Vagina (tissue), 2 donors: Measurements from ENCODE around the gene MYO19. TPM values are rescaled to one million over a fixed set of nuclear protein-coding genes. Genes with fewer than 3 reads are reported as not detected.

Experiments used
- DNase-seq, 2 donors: peaks; one replicate each; pipeline ENCODE4 v3.0.0-alpha.2; 2017; ENCODE audit errors: extremely low spot score in 2 of 2
- H3K27ac ChIP-seq: fragments of 200-600 bp; sonication (generic); one replicate; pipeline ENCODE4 v1.5.1; 2019
- H3K27me3 ChIP-seq: fragments of 200-600 bp; sonication (generic); one replicate; pipeline ENCODE4 v1.5.1; 2019
- H3K36me3 ChIP-seq, 2 donors: fragments of 200-600 bp; sonication (generic); one replicate each; pipeline ENCODE4 v1.5.1; 2017 to 2019
- H3K4me1 ChIP-seq: fragments of 200-600 bp; sonication (generic); one replicate; pipeline ENCODE4 v1.5.1; 2019
- H3K4me3 ChIP-seq, 2 donors: fragments of 200-600 bp; sonication (generic); 1 replicate in 1 of 2; 2 replicates in 1 of 2; pipeline ENCODE4 v1.5.1; 2016 to 2019
- H3K9me3 ChIP-seq: fragments of 200-600 bp; sonication (generic); one replicate; pipeline ENCODE4 v1.5.1; 2019
- POLR2A ChIP-seq, 2 donors: fragments of 450-650 bp; IDR thresholded peaks; one replicate each; pipeline ENCODE4 v1.6.1; 2017; ENCODE audit warnings: antibody characterized with exemption in 2 of 2, mild to moderate bottlenecking in 2 of 2, moderate library complexity in 2 of 2
- POLR2AphosphoS5 ChIP-seq, 2 donors: sonication (generic); formaldehyde crosslinking; IDR thresholded peaks; one replicate each; pipeline ENCODE4 v1.9.0; 2017; ENCODE audit warnings: antibody characterized with exemption in 2 of 2, mild to moderate bottlenecking in 2 of 2, low read depth in 1 of 2; ENCODE audit not compliant: insufficient read depth in 1 of 2
- intact Hi-C: fragments of 100-400 bp; cut with DNase I; formaldehyde crosslinking; loops from one replicate; pipeline ENCODE4 v1.15.1; 2023
- total RNA-seq: library from RNA; depleted of rRNA; stranded (reverse); fragments of >200 nt; gene quantifications from one replicate; pipeline ENCODE4 v1.2.3, GENCODE V29; 2016
- TF ChIP-seq, protein P1 (sequence below), 3 experiments: fragments of 450-650 bp in 2 of 3; fragments of 200-600 bp in 1 of 3; sonication (generic) in 1 of 3; IDR thresholded peaks; one replicate each; pipeline ENCODE4 v1.5.1; 2017 to 2019; ENCODE audit warnings: antibody characterized with exemption in 3 of 3, mild to moderate bottlenecking in 2 of 3, moderate library complexity in 2 of 3

Gene MYO19
- total RNA-seq, 1 donor from 2014 or later: 112 TPM

DNA sequence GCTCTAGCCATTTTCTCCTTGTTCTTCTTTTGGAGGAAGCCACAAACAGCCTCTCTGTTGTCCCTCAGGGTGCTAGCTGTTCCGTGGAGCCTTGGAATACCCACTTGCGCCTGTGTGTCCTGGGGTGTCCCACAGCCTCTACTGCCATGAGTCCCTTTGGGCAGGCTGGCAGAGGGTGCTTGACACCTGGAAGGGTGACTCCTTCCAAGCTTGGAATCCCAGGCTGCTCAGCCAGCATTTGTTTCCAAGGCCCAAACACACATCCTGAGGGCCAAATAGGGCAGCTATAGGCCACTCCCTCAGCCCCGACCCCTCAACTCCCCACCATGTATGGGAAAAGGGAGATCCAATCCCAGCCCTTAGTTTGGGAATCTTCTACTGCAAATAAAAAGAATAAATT, 33.3 kb downstream of the MYO19 start:
- no peak for DNase-seq
- H3K36me3 ChIP-seq: peaks cover 0 to 54% of the 10 kb centered on the region in 2 donors
- intact Hi-C loops: no loop called here

DNA sequence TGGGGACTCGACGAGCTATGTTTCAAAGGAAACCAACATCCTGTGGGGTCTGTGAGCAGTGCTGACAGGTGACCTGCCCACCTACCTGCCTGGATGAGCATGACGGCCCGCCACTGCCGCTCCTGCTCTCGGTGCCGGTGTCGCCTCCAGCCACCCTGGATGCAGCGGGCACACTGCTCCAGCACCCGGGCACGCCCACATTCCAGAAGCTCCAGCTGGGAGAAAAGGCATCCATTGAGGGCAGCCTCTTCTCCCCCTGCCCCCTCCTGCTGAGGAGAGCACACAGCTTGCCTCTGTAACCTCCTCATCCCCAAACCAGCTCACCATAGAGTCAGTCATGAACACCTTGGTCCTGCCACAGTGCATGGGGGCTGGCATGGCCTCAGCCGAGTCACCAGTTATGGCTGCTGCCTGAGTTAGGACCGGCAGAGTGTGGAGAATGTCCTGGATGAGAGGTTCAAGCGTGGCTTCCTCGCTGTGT, 33.9 kb downstream of the MYO19 start:
- Histone ChIP-seq H3K4me1 (no peaks in the 10 kb centered on the region), H3K9me3 (no peaks in the 10 kb centered on the region), H3K4me3 (no peak overlapping the region), H3K27ac (no peak overlapping the region), H3K36me3 (peaks cover 0 to 55% of the 10 kb centered on the region in 2 donors), H3K27me3 (no peaks in the 10 kb centered on the region)
- intact Hi-C loops: no loop called here
- no peak for DNase-seq
- TF ChIP-seq POLR2A (IDR thresholded peaks at IDR 0.05) (no peak), POLR2AphosphoS5 (IDR thresholded peaks at IDR 0.05; ENCODE audit: insufficient read depth in 1 of 2, low read depth in 1 of 2) (no peak)
- TF ChIP-seq, protein P1, sequence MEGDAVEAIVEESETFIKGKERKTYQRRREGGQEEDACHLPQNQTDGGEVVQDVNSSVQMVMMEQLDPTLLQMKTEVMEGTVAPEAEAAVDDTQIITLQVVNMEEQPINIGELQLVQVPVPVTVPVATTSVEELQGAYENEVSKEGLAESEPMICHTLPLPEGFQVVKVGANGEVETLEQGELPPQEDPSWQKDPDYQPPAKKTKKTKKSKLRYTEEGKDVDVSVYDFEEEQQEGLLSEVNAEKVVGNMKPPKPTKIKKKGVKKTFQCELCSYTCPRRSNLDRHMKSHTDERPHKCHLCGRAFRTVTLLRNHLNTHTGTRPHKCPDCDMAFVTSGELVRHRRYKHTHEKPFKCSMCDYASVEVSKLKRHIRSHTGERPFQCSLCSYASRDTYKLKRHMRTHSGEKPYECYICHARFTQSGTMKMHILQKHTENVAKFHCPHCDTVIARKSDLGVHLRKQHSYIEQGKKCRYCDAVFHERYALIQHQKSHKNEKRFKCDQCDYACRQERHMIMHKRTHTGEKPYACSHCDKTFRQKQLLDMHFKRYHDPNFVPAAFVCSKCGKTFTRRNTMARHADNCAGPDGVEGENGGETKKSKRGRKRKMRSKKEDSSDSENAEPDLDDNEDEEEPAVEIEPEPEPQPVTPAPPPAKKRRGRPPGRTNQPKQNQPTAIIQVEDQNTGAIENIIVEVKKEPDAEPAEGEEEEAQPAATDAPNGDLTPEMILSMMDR (IDR thresholded peaks at IDR 0.05): no peak

More for the DNA sequence above, 33.3 kb downstream of the MYO19 start:
- Histone ChIP-seq H3K9me3 (no peaks in the 10 kb centered on the region), H3K27ac (no peak overlapping the region), H3K4me1 (no peaks in the 10 kb centered on the region), H3K27me3 (no peaks in the 10 kb centered on the region), H3K4me3 (no peak overlapping the region)
- TF ChIP-seq, protein P1 (IDR thresholded peaks at IDR 0.05): no peak
- no peak for TF ChIP-seq POLR2AphosphoS5 (IDR thresholded peaks at IDR 0.05; ENCODE audit: insufficient read depth in 1 of 2, low read depth in 1 of 2)

DNA sequence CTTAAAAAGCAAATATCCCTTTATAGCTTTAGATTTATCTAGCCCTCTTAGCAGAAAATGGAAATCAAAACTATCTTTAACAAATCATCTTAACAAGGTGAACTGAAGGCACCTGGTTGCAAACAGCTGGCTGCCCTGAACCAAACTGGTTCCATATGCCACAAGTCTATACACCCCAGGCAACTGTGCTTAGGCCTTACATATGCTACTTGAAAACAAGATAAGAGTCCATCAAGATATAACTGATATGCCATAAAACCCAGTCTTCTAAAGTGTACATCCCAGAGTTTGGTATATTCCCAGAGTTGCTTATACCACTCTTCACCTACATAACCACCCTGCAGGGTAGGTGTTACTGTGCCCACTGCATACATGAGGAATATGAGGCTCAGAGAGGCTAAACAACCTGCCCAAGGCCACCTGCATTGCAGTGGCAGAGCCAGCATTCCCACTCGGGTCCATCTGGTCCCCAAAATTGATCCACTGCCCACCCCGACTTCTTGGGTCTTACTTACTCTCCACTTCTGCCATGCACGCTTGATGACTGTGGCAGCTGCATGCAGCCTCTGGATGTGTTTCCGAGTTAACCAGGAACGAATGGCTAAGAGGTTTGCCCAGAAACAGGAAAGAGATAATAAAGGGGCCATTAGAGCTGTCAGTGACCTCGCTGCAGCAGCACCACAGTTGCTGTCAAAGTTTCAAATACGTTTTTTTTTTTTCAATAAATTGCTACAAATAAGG, 35.9 kb downstream of the MYO19 start:
- H3K36me3 ChIP-seq: peaks cover 0 to 60% of the 10 kb centered on the region in 2 donors
- TF ChIP-seq POLR2A (IDR thresholded peaks at IDR 0.05) (no peak), POLR2AphosphoS5 (IDR thresholded peaks at IDR 0.05; ENCODE audit: insufficient read depth in 1 of 2, low read depth in 1 of 2) (no peak)
- TF ChIP-seq, protein P1 (IDR thresholded peaks at IDR 0.05): no peak
- intact Hi-C loops: no loop called here
- H3K4me1 ChIP-seq: no peaks in the 10 kb centered on the region
- H3K27me3 ChIP-seq: no peaks in the 10 kb centered on the region
- no peak for DNase-seq
- no peak overlapping the region for H3K4me3 ChIP-seq
- H3K9me3 ChIP-seq: no peaks in the 10 kb centered on the region
- no peak overlapping the region for H3K27ac ChIP-seq

DNA sequence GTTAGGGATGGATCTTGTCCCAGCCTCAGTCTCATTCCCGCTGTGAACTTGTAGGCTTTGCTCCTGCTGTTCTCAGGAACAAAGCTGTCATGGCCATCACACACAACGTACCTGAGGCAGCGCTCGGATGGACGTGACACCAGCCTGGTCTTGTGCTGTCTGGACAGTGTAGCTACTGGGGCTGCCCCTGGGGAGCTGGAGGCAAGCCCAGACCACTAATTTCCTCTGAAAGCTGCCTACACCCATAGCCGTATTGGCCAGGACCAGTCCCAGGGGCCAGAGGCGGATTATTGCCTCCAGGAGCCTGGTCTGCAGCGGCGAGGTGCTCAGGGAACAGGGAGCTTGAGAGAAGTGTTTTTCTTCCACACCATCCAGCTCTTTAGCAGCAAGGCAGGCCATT, 36.5 kb downstream of the MYO19 start:
- H3K4me3 ChIP-seq: no peak overlapping the region
- no peak overlapping the region for H3K27ac ChIP-seq
- H3K9me3 ChIP-seq: no peaks in the 10 kb centered on the region
- no peaks in the 10 kb centered on the region for H3K4me1 ChIP-seq
- no peak for TF ChIP-seq POLR2A (IDR thresholded peaks at IDR 0.05)
- TF ChIP-seq POLR2AphosphoS5 (IDR thresholded peaks at IDR 0.05; ENCODE audit: insufficient read depth in 1 of 2, low read depth in 1 of 2): no peak
- TF ChIP-seq, protein P1 (IDR thresholded peaks at IDR 0.05): no peak
- no peaks in the 10 kb centered on the region for H3K27me3 ChIP-seq
- peaks cover 0 to 62% of the 10 kb centered on the region in 2 donors for H3K36me3 ChIP-seq
- intact Hi-C loops: no loop called here
- DNase-seq: no peak
